KMS-11 (cell line): Measurements from ENCODE around the gene RTTN.

Experiments
- H2AFZ ChIP-seq: fragments of 200-600 bp; sonication (generic); 2 replicates; pipeline ENCODE4 v1.6.1; 2016; ENCODE audit warnings: antibody characterized with exemption, mixed run types, low read depth
- H3K27ac ChIP-seq: fragments of 200-600 bp; sonication (generic); 2 replicates; pipeline ENCODE4 v1.6.1; 2016; ENCODE audit warnings: mild to moderate bottlenecking, mixed run types
- H3K27me3 ChIP-seq: fragments of 200-600 bp; sonication (generic); 2 replicates; pipeline ENCODE4 v1.6.1; 2017; ENCODE audit warnings: mild to moderate bottlenecking, low read depth, mixed run types, moderate library complexity; ENCODE audit not compliant: insufficient read depth
- H3K36me3 ChIP-seq: fragments of 200-600 bp; sonication (generic); 2 replicates; pipeline ENCODE4 v1.6.1; 2017; ENCODE audit warnings: mild to moderate bottlenecking, mixed run types; ENCODE audit not compliant: insufficient read depth
- H3K4me1 ChIP-seq: fragments of 200-600 bp; sonication (generic); 2 replicates; pipeline ENCODE4 v1.6.1; 2016; ENCODE audit warnings: mild to moderate bottlenecking, low read depth, mixed run types; ENCODE audit not compliant: poor library complexity, severe bottlenecking
- H3K4me2 ChIP-seq: fragments of 200-600 bp; sonication (generic); 2 replicates; pipeline ENCODE4 v1.7.0; 2016; ENCODE audit warnings: mild to moderate bottlenecking, mixed run types
- H3K4me3 ChIP-seq: fragments of 200-600 bp; sonication (generic); IDR thresholded peaks from 2 replicates; pipeline ENCODE4 v1.6.1; 2017; ENCODE audit warnings: low read depth, low read length, mixed read lengths; ENCODE audit not compliant: insufficient read depth
- H3K79me2 ChIP-seq: fragments of 200-600 bp; sonication (generic); 2 replicates; pipeline ENCODE4 v1.6.1; 2016; ENCODE audit warnings: low read depth, mixed run types; ENCODE audit not compliant: insufficient read depth
- H3K9ac ChIP-seq: fragments of 200-600 bp; sonication (generic); 2 replicates; pipeline ENCODE4 v1.6.1; 2016; ENCODE audit warnings: mild to moderate bottlenecking, mixed run types
- H4K20me1 ChIP-seq: fragments of 200-600 bp; sonication (generic); 2 replicates; pipeline ENCODE4 v1.6.1; 2016; ENCODE audit warnings: mild to moderate bottlenecking, mixed run types; ENCODE audit not compliant: insufficient read depth
- CTCF ChIP-seq: fragments of 200-600 bp; sonication (generic); conservative IDR thresholded peaks from 2 replicates; pipeline ENCODE4 v1.6.1; 2017; ENCODE audit warnings: low read depth, mild to moderate bottlenecking, antibody characterized with exemption, low read length, moderate library complexity, mixed read lengths

Gene RTTN

GRCh38 chr18:70019991-70020390 is 185.5 kb downstream of the RTTN start:
- H3K4me1 ChIP-seq: no peaks in the 10 kb centered on the region
- no peaks in the 10 kb centered on the region for H3K79me2 ChIP-seq
- no peaks in the 10 kb centered on the region for H3K27me3 ChIP-seq
- no peak overlapping the region for H3K4me3 ChIP-seq
- TF ChIP-seq CTCF: no peak
- no peak overlapping the region for H3K4me2 ChIP-seq
- H3K27ac ChIP-seq: no peak overlapping the region
- H4K20me1 ChIP-seq: no peaks in the 10 kb centered on the region
- no peak overlapping the region for H2AFZ ChIP-seq
- no peak overlapping the region for H3K9ac ChIP-seq
- H3K36me3 ChIP-seq: peaks cover 13% of the 10 kb centered on the region; the same call in 1 of the 2 replicates

DNA sequence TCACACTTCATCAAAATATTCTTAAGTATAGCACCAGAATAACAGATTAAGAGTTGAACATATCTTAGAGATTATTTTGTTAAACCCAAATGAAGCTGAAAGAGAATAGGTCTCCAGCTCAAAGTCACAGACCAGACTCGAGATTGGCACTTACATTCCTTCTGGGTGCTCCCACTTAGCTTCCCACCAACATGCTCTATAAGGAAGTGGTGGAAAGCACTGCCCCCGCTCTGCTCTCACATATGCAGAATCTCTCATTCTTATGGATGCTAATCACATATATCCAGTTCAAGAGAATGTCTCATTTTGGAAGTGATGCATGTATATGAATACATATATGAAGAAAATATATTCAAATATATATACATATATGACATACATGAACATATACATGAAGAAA is 186.4 kb downstream of the RTTN start:
- no peak overlapping the region for H3K27ac ChIP-seq
- no peak overlapping the region for H3K9ac ChIP-seq
- H3K36me3 ChIP-seq: peaks cover 13% of the 10 kb centered on the region; the same call in 1 of the 2 replicates
- TF ChIP-seq CTCF: no peak
- no peaks in the 10 kb centered on the region for H3K27me3 ChIP-seq
- no peak overlapping the region for H2AFZ ChIP-seq
- no peak overlapping the region for H3K4me3 ChIP-seq
- no peaks in the 10 kb centered on the region for H3K79me2 ChIP-seq
- no peak overlapping the region for H3K4me2 ChIP-seq
- H4K20me1 ChIP-seq: no peaks in the 10 kb centered on the region
- no peaks in the 10 kb centered on the region for H3K4me1 ChIP-seq

GRCh38 chr18:70015127-70015526 is 190.4 kb downstream of the RTTN start:
- Histone ChIP-seq H3K27me3 (no peaks in the 10 kb centered on the region), H3K79me2 (no peaks in the 10 kb centered on the region), H4K20me1 (no peaks in the 10 kb centered on the region), H3K36me3 (peaks cover 1% of the 10 kb centered on the region; the same call in 1 of the 2 replicates), H3K4me3 (no peak overlapping the region), H3K4me1 (no peaks in the 10 kb centered on the region), H2AFZ (no peak overlapping the region), H3K9ac (no peak overlapping the region), H3K4me2 (no peak overlapping the region), H3K27ac (no peak overlapping the region)
- no peak for TF ChIP-seq CTCF

DNA sequence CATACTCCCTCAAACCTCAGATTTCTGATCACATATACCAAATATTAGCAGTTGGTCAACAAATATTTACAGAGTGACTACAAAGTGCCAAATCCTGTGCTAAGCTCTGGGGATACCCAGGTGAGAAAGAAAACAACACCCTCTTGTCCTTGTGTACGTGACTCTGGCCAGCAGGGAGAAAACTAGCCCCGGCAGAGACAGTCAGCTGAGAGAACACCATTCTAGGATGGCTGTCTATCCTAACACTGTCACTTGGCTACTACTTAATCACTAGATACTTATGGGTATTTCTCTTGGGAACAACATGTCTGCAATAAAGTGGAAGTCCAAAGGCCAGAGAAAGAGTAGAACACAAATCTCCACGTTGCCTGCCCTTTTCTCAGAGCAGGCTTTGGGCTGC is 199.9 kb downstream of the RTTN start:
- H3K79me2 ChIP-seq: no peaks in the 10 kb centered on the region
- no peak overlapping the region for H3K4me3 ChIP-seq
- H2AFZ ChIP-seq: no peak overlapping the region
- H3K4me1 ChIP-seq: no peaks in the 10 kb centered on the region
- H3K27me3 ChIP-seq: no peaks in the 10 kb centered on the region
- no peak overlapping the region for H3K9ac ChIP-seq
- H3K4me2 ChIP-seq: no peak overlapping the region
- no peak overlapping the region for H3K27ac ChIP-seq
- H4K20me1 ChIP-seq: no peaks in the 10 kb centered on the region
- TF ChIP-seq CTCF: no peak
- peaks cover 5% of the 10 kb centered on the region; the same call in 1 of the 2 replicates for H3K36me3 ChIP-seq
